HG03469 (cell line): ENCODE measurements around the gene TXNL4A.

Experiments used
- ATAC-seq: cut with Tn5 transposase; IDR thresholded peaks from one replicate; pipeline ENCODE4 v1.9.1; 2021; ENCODE audit warnings: mild to moderate bottlenecking, moderate library complexity, moderate number of reproducible peaks; ENCODE audit not compliant: unreplicated experiment

TXNL4A gene

DNA sequence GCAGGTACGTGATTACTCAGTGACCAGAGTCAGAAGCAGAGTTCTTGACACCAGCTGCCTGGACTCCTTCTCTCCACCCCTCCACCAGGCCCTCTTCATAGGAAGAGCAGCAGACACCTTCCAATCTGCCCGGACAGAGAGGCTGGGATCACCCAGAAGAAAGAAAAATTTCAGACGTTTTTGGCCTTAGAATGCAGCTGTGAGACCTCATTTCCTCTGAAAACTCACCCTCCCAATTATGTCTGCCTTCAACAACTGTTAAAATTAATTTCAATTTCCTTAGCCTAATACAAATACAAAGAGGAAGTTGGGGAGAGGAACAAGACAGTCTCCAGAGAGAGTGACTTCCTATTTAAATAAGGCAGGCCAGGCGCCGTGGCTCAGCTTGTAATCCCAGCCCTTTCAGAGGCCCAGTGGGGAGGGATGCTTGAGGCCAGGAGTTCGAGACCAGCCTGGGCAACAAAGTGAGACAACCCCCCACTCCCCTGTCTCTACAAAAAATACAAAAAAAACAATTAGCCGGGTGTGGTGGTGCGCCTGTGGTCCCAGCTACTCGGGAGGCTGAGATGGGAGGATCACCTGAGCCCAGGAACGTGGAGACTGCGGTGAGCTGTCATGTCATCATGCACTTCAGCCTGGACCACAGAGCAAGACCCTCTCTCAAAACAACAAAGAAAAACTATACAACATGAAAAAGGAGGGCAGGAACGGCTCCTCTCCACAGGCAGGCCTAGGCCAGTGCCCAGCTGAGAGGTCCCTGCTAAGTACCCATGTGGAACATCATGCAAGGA lies 38.5 kb downstream of the TXNL4A start:
- no peak for ATAC-seq

DNA sequence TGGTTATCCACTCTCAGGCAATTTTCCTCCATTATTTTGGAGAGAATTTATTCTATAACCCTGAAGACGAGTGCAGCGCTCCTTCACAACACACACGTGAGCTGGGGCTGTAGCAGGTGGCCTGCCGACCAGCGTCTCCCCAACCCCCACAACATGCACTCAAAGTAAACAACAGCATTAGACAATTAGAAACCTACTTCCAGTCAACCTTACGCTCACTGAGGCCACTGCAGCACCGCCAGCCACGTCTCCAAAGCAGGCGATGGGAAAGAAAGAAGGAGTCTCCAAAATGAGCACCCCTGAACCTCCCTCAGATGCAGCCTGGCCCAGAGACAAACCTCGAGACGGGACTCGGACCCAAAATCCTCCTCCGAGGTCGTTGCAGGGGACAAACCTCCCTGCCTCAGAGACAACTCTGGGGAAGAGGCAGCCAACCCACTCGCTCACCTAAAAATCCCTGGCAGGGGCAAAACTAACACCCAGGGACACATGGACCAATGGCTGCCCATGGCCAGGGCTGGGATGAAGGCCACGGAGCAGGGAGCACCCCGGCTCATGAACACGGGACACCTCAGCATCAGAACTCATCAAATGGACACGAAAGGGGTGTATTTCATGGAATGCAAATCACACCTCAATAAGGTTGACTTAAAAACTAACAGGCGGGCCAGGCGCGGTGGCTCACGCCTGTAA lies 39.5 kb downstream of the TXNL4A start:
- no peak for ATAC-seq

DNA sequence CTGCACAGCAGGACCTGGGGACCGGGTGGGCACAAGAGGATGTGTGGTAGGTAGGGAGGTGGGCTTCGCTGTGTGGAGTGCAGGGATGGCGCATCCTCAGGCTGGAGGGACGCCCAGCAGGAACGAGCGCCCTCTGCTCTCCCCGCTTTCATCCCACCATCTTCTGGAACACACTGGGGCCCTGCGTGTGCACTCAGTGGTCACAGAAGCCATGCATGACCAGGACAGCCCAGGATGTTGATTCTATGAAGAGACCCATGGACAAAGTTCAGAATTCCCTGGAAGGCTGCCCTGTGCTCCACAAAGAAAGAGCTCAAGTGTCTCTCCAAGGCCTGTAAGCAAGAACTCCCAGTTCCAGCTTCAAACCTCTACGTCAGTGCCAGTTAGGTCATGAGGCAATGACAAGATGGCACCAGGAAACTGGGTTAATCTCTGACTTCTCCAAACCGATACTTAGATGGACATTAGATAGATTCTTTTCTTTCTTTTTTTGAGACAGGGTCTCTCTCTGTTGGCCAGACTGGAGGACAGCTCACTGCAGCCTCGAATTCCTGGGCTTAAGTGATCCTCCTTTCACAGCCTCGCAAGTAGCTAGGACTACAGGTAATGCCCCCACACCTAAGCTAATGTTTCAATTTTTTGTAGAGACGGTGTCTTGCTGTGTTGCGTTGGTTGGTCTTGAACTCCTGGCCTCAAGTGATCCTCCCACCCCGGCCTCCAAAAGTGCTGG lies 40.3 kb downstream of the TXNL4A start:
- ATAC-seq, result no peak

DNA sequence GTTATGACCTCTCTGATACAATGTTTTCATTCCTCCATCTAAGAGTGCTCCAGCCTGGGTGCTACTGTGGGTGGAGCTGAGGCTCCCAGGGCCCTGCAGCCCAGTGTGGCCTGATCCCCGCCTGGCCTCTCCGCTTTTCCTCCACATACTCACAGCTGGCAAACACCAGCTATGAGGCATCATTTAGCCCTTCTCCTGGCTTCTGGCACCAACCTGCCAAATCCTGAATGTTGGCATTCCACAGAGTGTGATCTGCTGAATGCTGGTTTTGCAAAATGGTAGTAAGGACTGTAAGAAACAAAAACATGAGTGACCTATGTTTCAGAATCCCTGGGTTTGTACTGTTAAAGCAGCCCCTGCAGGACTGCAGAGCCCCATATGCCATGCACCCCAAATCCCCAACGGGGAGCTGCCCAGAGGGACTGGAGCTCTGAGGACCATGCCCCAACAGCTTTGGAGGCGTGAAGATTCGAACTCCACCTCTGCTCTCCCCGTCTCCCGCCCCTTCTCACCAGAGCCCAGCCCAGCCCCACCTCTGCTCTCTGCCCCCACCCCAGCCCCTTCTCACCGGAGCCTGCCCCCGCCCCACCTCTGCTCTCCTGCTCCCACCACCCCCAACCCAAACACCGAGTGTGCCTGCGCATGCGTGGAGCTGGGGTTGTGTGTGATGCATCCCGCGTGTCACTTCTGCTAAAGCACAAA lies 41.2 kb downstream of the TXNL4A start:
- ATAC-seq, result no peak

DNA sequence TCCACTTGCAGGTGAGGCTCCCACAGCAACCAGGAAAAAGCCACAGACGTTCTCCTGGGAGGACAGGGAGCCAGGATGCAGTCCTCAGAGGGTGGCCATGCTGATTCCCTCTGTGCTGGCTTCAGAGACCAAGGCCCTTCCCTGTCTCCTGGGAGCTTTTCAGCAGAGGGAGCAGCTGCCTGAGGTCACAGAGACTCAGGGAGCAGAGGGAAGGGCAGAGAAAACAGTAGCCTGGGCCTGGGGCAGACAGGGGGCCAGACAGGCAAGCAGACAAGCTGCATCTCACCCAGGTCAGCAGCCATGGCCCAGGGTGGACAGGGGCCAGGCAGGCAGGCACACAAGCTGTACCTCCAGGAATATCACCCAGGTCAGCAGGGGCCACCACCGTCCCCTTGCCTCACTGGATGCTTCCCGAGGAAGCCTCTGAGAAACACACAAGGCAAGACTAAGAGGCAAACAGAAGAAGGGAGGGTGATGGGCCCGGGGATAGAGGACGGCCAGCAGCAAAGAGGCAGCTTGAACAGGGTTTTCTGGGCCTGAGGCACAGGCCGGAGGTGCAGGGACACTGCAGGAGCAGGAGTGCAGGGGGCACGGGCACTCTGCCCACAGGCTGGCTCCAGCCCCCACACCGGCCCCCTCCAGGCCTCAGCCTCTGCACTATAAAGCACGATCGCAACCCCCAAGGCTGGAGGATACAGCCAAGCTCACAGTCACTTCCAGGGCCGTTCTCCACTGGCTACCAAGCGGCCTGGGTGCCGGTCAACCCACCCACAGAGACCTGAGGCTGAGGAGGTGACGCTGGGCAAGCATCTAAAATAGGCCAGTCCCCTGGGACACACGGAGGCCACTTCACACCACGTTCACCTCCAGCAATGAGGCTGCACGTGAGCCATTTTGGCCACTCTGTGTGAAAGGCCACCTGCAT lies 43.0 kb downstream of the TXNL4A start:
- ATAC-seq, result no peak

DNA sequence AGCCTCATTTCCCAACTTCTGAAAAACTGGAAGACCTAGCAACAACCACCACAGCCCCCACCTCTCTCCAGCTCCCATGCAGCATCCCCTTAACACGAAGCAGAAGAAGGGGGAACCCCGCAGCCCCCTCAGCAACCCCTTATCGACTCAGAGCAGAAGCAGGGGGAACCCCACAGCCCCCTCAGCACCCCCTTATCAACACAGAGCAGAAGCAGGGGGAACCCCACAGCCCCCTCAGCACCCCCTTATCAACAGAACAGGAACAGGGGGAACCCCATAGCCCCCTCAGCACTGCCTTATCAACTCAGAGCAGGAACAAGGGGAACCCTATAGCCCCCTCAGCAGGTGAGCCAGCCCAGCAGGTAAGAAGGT lies 43.6 kb downstream of the TXNL4A start:
- ATAC-seq, result no peak

DNA sequence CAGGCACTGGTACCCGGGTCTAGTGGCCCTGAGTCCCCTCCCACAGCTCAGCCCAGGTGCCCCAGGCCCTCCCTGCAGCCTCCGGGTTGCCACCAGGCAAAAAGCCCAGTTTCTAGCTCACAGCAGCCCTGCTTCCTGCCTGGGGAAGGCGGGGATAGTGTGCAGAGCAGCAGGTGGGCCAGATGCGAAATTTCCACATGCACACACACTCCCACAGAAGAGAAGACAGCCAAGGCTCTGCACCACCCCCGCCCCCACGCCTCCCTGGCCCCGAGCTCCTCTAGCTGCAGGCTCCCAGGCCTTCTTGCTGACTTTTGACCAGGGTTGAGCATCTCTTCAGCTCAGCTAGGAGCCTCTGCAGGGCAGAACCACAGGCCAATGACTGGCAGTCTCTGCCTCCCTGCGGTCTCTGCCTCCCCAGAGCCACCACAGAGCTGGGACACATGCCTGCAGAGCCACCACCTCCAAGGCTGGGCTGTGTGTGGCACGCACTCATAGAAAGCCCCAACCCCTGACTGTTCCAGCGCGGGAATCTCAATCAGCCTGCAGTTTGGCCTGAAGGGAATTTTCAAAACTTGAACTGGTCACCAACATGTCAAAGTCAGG lies 44.1 kb downstream of the TXNL4A start:
- ATAC-seq, result peak; percentile 61

DNA sequence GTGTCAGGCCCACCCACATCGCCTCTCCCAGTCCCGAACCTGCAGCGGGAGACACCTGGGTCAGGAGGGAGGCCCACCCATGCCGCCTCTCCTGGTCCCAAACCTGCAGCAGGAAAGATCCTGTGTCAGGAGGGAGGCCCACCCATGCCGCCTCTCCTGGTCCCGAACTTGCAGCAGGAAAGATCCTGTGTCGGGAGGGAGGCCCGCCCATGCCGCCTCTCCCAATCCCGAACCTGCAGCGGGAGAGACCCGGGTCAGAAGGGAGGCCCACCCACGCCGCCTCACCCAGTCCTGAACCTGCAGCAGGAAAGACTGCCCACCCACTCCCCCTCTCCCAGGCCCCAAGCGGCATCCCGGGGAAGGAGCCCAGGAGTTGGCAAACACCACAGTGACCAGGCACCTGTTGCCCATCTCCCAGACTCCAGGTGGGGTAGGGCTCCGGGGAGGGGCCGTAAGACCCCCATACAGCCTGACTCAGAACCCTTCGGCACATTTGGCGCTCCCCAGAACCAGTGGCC lies 44.7 kb downstream of the TXNL4A start:
- no peak for ATAC-seq

DNA sequence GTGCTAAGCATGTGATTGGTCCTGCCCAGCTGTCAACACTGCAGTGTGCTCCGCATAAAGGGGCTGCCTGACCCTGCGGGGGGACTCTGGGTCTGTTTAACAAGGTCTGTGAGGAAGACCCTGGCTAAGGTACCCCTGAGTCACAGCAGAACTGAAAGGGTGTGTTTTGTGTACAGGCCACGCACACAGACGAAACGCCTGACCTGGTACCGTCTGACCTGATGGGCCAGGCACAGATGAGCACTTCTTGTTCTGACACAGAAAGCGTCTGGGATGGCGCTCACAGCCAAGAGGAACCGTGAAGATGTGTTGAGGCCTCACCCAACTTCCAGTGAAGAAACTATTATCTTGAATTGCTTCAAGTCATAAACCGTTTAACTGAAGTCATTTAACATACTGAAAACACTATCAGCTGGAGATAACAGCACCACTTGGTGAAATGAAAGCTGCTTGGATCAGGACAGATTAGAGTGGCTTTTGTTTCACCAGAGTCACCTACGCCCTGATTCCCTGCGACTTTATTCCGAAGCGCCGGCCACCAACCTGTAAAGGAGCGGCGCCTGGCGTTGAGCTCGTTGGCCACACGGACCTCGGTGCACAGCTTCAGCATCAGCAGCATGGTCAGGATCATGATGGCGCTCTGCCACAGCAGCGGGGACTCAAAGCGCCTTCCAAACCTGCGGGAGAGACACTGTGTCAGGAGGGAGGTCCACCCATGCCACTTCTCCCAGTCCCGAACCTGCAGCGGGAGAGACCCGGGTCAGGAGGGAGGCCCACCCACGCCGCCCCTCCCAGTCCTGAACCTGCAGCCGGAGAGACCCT lies 45.4 kb downstream of the TXNL4A start:
- ATAC-seq, result no peak

DNA sequence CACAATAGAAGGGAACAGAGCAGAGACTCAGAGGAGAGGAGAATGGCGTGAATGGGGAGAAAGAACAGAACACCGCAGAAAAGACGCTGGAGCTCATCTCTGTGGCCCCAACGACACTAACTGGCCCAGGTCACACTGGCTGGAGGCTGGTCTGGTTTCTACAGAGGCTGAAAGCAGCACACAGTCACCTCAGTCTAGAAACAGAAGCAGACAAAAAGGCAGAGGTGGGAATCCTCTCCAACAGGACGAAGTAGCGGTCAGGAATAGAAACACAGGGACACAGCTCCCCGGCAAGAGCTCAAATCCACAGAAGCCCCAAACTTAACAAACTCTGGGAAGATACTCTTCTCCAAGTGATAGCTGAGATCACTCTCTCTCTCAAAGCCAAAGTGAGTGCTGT lies 46.2 kb downstream of the TXNL4A start:
- no peak for ATAC-seq

DNA sequence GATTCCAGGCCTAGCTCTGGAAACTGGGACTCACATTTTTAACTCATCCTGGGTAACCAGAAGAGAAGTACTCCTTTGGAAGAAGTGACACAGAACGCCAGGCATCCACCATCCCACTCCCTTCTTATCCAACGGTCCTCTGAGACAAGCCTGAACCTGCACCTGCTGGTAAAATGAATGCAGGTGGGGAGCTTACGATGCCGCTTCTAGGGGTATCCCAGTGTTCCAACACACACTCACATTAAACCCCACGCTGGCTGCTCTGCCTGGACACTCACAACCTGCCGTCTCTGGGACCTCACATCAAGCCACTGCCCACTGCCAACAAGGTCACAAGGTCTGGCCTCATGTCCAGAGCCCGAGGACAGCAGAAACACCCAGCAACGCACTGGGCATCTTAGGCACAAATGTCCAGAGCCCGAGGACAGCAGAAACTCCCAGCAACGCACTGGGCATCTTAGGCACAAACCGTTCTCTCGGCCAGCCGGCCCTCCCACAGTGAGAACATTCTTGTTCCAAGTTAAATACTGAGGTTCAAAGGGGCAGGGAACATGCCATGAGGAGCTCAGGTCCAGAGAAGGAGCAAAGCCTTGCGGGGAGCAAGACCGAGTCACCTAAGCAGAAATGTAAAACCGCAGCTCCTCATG lies 46.8 kb downstream of the TXNL4A start:
- ATAC-seq, result no peak

DNA sequence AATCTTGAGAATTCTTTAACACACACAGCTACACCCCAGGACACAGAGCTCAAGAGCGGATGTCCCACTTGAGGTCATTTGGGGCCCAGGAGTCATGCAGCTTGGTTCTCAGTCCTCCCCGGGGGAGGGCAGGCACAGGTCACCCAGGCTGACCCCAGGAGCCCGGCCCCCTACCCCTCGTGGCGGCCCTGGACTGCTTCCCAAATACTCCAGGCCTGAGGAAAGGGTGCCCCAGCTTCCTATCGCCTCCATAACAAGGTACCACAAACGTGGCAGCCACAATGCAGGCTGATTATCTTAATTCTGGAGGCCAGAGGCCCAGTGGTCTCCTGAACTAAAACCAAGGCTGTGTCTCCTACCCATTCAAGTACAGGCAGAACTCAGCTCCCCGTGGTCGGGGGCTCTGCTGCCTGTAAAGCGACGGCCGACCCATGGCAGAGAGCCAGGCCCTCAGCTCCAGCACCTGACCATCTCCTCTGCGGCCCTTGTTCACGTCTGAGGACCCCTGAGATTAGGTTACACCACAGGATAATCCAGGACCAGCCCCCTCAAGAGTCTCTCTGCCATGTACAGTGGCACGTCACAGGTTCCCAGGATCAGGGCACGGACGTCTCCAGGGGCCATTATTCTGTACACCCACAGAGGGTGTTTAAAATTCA lies 47.4 kb downstream of the TXNL4A start:
- ATAC-seq, result no peak

DNA sequence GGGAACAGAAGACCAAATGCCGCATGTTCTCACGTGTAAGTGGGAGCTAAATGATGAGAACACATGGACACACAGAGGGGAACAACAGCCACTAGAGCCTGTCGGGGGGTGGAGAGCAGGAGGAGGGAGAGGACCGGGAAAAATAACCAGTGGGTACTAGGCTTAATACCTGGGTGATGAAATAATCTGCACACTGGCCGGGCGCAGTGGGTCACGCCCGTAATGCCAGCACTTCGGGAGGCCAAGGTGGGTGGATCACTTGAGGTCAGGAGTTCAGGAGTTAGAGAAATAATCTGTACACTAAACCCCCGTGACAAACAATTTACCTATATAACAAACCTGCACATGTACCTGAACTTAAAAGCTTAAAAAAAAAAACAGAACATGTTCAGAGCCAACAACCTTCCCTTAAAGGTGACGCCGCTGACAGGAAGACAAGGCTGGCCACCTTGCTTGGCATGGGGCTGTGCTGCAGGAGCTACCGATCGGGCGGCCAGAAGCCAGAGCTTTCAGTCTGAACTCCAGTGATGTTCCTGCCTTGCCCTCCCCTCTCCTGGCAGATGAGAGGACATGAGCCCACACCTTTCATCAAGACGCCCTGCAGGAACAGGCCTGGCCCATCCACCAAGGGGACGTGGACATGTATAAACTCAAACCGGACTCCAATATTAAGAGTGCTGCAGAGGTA lies 48.1 kb downstream of the TXNL4A start:
- no peak for ATAC-seq

DNA sequence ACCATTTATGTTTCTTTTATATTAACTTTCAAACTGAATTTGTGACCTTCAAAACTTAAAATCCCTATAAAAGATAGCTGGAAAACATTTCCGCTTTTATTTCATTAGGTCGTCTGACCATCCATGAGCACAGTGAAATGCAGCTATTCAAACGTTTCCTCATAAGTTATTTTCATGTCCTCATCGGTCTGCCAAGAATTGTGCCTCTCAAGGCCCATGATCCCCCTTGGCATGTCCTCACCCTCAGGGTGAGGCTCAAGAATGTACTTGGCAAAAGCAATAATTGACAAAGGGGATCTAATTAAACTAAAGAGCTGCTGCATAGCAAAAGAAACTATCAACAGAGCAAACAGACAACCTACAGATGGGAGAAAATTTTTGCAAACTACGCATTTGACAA lies 49.3 kb downstream of the TXNL4A start:
- ATAC-seq, result no peak

DNA sequence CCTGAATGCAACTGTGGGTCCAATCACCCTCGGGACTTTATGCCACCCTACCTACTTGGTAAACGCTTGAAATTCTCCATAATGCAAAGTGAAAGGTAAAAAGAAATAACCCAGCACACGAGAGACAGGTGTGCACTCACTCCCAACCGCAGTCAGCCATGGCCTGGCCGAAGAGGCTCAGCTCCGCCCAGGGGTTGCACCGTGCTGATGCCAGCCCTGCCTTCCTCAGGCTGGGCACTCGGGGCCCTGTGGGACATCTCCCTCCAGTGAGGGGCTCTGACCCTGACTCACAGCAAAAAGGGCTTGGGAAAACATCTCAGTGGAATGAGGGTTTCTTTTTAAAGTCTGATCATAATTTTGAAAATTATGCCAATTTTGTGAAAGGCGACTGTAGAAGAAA lies 50.2 kb downstream of the TXNL4A start:
- ATAC-seq, result no peak

DNA sequence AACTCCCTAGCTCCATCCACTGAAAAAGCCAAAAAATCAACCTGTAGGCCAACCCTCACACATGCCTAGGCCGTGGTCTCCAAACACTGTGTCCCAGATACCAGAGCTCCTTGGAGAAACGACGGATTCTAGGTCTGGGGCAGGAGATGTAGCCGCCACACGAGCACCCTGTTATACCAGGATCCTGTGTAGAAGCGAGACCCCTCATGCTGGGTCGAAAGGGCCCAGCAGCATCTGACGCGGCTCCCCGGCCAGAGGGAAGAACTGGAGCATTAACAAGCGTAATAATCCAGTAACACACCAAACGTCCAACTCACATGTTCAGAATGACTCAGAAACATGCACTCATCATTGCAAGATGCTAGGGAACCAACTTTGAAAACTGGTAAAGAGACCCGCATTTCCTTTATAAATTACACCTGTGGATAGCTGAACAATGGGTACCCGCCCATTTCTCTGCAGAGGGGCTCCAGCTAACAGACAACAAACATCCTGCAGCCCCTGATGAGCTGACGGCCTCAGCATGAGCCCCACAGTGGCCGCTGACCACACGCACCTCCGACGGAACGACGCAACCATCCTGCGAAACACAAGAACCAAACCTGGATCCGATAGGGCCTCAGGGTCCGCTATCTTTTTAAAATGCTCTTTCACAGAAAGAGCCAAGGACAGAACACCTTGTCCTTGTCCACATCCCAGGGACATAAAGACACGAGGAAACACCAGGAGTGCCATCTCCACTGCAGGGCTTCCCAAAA lies 51.1 kb downstream of the TXNL4A start:
- no peak for ATAC-seq
